HG03064 (cell line): ENCODE data around the gene CD7.
"Not testable (repeated sequence)": the region's sequence is repeated elsewhere in the genome, so short reads cannot be mapped to it uniquely, and the experiment has no call there.

Experiments
- ATAC-seq: cut with Tn5 transposase; IDR thresholded peaks from one replicate; pipeline ENCODE4 v1.9.1; 2021; ENCODE audit warnings: low read depth; ENCODE audit not compliant: unreplicated experiment

CD7 gene

DNA sequence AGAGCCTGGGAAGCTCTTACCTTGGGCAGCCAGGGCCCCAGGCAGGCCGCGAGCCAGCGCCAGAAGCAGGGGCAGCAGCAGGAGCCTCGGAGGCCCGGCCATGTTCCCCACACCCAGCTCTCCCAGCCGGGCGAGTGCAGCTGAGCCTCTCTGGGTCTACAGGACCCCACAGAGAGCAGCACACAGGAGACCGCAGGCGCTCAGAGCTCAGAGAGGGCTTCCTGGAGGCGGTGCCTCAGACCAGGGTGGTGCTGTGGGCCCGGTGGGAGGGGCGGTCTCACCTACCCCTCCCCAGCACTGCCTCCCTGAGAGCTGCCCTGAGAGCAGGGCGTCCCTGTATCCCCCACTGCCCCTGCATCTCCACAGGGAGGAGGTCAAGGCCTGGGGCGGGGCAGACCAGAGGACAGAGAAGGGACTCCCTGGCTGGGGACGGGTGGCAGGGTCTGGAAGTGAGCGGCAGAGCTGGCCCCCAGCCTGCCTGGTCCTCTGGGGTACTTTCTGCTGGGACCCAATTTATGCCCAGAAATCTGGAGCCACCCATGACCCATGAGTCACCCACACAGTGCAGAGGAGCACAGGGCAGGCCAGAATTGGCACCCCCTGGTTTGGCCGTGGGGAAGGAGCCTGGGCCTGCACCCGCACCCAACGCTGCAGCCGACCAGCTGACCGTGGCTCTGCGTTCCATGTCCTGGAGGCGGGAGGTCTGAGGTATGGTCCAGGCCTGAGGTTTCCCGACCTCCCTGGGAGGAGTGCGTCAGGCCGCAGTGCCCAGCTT, at the start of gene CD7:
Gene CD7 (minus strand): TSS at position 215 of the 775 bp plus-strand sequence. CDS start 113 bp downstream, at position 102.
- ATAC-seq, result no peak

DNA sequence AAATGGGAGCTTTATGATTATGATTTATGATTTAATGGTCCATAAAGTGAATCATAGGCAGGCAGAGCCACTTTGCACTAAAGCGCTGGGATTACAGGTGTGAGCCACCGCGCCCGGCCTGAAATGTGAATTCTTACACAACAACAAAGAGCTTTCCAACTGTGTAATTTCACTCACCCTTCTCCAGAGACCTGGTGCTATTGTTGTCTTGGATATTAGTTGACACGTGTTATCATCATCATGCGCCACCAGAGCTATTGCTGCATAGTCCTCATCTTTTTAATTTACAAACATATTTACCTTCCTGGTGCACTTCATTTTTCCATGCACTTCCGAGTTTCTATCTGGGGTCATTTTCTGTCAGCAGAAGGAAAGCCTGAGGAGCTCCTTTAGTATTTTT, 49.3 kb upstream of the CD7 start:
- ATAC-seq, result no peak

DNA sequence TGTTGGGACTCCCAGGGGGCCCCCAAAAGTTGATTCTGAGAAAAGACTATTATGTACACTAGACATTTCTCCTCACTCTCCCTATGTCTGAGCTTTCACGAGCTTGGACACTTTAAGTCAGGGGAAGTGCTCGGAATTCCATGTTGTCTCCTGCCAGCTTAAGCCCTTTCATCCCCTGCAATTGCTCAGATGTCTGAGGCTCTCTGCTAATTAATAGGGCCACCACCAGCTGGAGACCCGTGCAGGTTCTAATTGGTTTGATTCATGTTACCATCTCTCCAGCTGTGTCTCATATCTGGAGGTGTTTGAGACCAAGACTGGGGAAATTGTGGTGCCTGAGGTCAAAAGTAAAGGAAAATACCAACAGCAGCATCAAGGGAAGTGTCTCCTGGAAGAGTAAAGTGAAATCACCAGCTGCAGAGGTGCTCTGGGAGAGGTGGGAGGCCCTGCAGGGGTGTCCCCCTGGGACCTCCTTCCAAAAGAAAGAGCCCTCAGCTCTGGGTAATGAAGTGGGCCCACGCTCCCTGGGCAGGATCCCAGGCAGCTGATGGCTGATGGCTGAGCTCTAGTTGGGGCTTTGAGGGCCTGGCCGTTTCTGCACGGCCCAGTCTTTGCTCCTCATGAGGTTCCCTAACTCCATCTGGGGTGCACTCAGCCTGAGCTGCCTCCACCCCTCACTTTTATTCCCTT, 48.3 kb upstream of the CD7 start:
- ATAC-seq, result no peak

DNA sequence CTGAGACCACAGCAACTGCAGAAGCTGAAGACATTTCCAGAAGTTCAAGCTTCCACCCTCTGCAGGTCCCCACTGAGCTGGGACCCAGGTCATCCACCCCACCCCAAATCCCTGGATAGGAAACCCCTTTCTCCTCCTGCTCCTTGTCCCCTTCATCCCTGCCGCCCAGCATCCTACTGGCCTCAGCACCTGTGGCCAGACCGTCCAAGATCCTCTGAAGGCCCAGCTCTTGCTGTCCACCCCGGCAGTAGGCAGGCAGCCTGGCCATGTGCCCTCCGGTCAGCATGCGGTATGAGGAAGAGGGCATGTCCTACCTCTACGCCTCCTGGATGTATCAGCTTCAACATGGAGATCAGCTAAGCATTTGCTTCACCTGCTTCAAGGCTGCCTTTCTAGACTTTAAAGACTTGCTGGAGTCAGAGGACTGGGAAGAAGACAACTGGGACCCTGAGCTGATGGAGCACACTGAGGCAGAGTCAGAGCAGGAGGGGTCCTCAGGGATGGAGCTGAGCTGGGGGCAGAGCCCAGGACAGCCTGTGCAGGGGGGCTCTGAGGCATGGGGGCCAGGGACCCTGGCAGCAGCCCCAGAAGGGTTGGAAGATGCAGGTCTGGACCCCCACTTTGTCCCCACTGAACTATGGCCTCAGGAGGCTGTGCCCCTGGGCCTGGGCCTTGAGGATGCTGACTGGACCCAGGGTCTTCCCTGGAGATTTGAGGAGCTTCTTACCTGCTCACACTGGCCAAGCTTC, 44.7 kb upstream of the CD7 start:
- ATAC-seq, result no peak

DNA sequence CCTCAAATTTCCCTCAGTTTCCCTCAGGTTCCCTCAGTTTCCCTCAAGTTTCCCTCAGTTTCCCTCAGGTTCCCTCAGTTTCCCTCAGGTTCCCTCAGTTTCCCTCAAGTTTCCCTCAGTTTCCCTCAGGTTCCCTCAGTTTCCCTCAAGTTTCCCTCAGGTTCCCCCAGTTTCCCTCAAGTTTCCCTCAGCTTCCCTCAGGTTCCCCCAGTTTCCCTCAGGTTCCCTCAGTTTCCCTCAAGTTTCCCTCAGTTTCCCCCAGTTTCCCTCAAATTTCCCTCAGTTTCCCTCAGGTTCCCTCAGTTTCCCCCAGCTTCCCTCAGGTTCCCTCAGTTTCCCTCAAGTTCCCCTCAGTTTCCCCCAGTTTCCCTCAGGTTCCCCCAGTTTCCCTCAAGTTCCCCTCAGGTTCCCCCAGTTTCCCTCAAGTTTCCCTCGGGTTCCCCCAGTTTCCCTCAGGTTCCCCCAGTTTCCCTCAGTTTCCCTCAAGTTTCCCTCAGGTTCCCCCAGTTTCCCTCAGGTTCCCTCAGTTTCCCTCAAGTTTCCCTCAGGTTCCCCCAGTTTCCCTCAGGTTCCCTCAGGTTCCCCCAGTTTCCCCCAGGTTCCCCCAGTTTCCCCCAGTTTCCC, 42.2 kb upstream of the CD7 start:
- not testable (repeated sequence) for ATAC-seq

DNA sequence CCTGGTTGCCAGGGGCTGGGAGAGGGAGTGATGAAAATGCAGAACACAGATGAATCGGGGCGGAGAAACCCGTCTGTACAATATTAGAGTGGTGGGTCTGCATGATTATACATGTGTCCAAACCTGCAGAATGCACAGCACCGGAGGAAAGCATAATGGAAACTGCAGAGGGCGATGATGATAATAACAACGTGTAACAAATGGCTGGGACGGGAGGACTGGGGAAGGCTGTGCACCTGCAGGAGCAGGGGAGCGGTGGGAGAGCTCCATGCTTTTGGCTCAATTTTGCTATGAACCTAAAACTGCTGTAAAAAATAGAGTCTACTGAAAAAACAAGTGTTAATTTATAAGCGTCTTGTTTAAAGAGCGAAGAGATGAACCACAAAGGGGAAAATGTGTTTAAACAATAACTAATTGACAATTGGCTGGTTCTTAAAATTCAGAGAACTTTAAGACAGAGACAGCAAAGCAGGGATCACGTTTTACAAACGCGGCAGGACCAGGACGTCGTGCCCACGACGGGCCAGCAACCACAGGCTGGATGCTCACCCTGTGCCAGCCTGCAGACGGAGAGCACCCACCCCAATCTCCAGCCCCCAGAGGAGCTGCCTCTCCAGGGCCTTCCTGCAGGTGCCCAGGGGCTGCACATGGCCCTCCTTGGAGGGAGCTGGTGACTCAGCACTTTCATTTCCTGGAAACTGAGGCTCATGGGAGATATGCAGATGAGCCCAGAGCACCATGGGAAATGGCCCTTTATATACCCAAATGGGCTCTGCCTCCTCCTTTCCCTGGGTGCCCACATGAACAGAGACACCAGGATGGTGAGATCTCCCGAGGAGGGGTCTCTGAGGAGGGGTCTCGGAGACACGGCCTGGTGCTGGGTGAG, 41.3 kb upstream of the CD7 start, which contains the start of gene TEX19:
Gene TEX19 (plus strand): TSS at position 783 of the 886 bp plus-strand sequence. CDS start 2,904 bp downstream, outside the sequence.
- no peak for ATAC-seq

DNA sequence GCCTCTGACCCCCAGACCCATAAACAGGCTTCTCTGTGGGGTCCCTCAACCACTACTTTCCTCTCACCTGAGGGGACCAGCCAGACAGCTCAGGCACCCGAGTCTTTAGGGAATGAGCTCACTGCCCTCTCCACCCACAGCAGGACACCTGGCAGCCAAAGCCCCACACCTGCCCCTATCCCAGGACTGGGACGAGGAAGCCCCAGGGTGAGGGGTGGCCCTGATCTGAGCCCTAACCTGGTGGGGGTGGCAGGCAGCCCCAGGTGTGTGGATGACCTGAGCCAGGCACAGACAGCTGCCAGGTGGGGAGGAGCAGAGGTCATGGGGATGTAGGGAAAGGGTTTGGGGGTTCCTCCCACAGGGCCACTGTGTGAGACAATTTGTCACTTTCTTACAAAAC, 40.0 kb upstream of the CD7 start:
- no peak for ATAC-seq

DNA sequence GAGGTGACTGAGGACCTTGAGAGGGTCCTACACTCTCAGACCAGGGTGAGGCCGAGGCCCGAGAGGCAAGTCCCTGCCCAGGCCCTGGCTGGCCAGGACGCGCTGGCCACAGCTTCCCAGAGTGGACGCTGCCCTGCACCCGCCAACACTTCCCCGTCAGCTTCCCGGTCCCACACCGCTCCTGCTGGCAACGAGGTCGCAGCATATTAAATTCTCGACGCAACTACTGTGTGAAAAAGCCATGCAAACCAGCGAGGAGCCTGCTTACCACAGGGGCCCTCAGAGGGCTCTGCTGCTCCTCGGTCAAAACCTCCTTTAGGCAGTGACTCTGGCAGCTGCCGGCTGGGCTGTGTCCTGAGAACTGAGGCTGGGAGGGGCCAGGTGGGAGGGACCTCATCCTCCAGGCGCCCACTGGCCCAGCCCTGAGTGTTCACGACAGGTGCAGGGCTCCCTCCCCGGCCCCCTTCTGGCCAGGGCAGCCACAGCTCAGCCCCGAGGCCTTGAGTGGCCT, 39.5 kb upstream of the CD7 start:
- no peak for ATAC-seq

DNA sequence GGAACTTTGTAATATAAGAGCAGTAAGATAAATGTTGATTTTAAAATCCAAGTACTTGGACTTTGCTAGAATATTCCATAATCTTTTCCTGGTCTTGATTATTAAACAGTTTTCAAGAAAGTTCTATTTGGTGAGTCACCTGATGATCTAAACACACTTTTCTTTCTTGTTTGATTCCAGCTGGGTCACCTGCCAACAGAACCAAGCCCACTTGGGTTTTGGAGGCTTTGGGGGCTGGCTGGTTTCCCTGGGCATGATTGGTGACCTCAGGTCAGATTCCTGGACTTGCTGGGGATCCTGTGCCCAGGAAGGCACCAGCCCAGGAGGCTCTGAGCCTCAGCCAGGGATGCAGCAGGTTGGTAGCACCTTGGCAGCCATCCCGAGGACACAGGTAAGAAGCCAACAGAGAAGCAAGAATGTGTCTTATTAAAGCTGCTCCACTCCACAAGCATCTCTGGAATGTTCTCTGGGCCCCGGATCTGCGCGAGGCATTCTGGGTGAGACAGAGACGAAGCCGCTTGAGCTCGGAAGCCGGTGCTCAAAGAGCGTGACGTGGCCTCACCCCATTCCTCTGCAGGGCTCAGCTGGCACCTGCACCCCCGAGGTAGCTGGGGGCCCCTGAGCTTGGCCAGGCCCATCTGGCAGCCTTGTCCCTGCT, 38.5 kb upstream of the CD7 start:
- ATAC-seq, result no peak

DNA sequence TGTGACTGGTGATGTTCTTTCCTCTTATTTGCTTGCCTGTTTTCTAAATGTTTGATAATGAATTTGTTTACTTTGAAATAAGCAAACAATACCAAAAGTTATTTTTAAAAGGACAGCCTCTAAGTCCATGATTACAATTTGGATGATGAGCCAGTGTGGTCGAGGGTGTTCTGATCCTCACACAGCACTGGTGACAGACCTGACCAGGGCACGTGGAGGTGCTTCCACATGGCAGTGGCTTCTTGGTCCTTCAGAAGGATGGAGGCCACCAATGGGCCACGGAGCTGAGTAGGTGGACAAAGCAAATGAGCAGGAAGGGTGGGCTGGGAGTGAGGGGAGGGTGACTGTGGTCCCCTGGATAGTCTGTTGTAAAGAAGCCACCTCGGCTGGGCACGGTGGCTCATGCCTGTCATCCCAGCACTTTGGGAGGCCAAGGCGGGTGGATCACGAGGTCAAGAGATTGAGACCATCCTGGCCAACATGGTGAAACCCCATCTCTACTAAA, 37.4 kb upstream of the CD7 start:
- ATAC-seq, result no peak

DNA sequence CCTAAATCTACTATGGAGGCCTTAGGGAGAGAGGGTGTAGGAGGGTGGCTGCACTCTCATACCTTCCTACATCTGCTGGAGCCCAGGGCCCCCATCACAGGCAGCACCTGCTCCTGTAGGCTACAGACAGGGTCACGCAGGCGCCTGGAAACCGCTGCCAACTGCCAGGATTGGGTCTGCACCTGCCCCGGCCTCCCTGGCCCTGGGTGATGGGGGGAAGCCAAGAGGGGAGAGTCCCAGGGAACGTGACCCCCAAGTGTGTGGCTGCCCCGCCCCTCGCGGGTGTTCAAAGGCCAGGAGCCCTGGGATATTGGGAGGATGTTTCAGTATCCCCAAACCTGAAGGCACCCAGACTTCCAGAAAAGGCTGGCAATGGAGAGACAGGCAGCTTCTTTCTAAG, 36.1 kb upstream of the CD7 start:
- ATAC-seq, result no peak

DNA sequence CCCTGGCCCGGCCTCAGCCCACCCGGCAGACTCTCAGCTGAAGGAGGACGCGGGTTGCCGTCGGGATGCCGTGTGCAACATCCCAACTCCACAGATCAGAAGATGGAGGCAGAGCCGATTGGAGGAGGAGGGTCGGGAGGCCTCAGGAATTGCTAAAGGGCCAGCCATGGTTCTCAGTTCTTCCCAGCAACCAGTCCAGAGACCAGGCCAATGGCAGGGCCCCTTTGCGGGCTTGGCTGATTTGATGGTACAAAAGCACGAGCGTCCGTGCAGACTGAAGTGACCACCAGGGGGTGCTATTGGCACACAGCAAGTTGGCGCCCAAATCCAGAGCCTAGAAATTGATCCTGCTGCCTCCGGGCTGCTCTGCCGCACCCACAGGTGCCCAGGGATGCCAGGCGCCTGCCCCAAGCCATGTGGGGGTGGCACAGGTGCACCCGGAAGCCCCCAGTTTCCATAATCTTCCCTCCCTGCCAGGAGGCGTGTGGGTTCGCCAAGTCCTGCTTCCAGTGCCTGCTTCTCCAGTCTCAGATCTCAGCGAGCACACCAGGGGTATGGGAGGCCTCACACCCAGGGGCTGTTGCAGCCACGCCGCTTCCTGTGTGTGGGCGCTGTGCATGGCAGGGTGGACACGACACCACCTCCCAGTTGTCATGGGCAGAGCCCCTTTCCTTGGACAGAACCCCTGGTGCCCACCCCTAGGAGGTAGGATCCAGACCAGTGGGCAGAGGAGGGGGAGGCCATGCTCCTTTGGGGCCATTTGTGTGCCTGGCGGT, 34.5 kb upstream of the CD7 start:
- ATAC-seq, result no peak

DNA sequence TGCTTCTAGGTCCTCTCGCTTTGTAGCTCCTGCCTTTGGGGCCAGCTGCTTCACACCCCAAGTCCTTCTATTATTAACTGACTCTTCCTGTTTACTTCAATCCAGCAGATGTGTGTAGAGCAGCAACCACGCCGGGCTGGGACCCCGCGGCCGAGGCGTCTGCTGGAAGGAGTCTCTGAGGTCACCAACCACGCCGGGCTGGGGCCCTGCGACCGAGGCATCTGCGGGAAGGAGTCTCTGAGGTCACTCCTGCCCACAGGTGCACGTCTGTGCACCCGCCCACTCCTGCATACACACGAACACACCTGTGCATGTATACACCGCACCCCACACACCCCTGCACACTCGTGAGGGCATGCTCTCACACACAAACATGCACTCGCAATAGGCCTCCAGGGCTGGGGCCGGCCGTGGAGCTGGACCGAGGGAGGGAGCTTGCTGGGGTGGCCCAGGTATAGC, 33.9 kb upstream of the CD7 start:
- ATAC-seq, result no peak

DNA sequence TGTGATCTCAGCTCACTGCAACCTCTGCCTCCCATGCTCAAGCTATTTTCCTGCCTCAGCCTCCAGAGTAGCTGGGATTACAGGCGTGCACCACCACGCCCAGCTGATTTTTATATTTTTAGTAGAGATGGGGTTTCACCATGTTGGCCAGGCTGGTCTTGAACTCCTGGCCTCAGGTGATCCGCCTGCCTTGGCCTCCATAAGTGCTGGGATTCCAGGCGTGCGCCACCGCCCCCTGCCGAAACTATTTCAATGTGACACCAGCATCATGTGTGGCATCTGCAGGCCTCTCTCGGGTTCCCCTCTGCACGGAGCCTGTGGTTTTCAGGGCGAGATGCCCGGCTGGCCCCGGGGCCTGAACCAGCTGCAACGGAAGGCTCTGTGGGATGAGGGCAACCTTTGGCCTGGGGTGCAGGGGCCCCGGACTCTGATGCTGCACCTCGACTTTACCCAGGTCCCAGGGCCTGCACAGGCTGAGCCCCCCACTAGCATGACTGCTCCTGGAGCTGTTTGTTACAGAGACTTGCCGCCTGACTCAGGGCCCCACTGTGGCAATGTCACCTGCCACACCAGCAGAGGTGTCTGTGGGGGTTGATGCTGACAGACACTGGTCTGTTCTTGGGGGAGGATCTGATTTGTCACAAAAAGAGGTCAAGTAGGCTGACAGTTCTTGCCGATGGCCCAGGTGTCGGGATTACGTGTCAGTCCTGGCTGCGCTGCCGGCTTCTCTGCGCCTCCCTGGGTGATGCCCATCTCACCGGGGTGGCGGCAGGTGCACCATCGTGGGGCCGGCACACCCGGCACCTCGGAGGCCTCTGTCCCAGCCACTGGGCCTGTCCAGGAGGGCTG, 33.0 kb upstream of the CD7 start:
- ATAC-seq, result no peak

DNA sequence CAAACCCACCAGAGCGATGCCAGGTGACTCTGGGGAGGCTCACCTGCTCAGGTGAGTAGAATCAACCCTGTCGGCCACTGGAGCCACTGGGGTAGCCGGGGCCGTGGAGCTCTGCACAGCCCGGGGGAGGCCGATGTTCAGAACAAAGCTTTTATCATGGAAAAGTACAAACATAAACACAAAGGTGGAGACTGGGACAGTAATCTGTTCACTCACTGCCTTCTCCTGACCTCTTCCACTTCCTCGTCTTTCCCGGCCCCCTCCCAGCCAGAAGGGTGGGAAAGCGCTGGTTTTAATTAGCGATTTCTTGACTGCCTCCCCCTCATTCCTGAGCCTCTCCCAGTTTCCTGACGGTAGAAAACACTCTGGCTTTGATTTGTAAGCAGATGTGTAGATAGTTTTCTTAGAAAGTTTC, 31.9 kb upstream of the CD7 start:
- no peak for ATAC-seq

DNA sequence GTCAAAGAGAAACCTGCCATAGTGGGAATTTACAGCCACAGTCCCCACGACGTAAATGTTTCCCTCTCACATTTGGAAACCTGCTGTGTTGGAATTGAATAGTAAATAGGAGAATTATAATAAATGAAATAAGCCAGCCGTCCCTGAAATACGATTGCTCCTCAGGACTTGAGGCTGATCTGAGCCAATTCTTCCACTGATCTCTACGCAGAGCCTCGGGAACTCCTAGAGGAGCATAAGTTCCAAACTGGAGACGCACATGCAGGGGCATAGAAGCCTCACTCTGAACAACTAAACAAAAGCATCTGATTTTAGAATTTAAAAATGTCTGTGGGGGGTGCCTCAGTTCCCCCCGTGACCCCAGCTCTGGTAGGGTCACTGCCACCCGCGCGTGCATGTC, 31.5 kb upstream of the CD7 start:
- no peak for ATAC-seq

DNA sequence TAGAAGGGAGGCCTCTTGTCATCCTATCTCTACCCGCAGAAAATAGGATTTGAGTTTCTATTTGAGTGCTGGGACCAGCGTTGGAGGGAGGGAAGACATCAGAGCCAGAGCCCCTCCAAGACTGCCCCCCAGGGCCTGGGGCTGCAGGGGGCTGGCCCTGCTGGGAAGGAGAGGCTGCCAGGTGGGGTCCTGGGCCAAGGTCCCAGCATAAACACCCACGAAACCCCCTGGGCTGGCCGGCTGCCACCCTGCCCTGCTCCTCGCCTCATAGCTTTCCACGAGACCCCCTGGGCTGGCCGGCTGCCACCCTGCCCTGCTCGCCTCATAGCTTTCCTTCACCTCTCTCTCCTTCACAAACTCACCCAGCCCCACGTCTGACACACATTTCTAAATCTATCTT, 31.0 kb upstream of the CD7 start:
- no peak for ATAC-seq
